Kidney epithelial cell (primary cell): ENCODE measurements around the gene SSH3. TPM values are rescaled to one million over a fixed set of nuclear protein-coding genes. Genes with fewer than 3 reads are reported as not detected.

Experiments
- DNase-seq: peaks from one replicate; pipeline ENCODE4 v3.0.0-alpha.2; 2010; ENCODE audit warnings: low read depth
- H3K27me3 ChIP-seq: 2 replicates; pipeline ENCODE4 v1.6.0; 2011; ENCODE audit warnings: low read length; ENCODE audit not compliant: control insufficient read depth, insufficient read depth
- H3K36me3 ChIP-seq: 2 replicates; pipeline ENCODE4 v1.5.1; 2011; ENCODE audit warnings: low read length; ENCODE audit not compliant: control insufficient read depth, insufficient read depth
- H3K4me3 ChIP-seq: 2 replicates; pipeline ENCODE4 v1.5.1; 2011; ENCODE audit warnings: low read depth, mild to moderate bottlenecking, control low read depth, low read length
- CTCF ChIP-seq: IDR thresholded peaks from 2 replicates; pipeline ENCODE4 v1.5.1; 2011; ENCODE audit warnings: mild to moderate bottlenecking, moderate library complexity, low read length, control low read depth, inconsistent platforms; ENCODE audit not compliant: insufficient read depth, poor library complexity, severe bottlenecking
- total RNA-seq: library from RNA; depleted of rRNA; stranded (reverse); fragments of >200 nt; gene quantifications from 2 replicates; pipeline ENCODE4 v1.2.3, GENCODE V29; 2015

Gene SSH3
- total RNA-seq, 1 donor from 2014 or later: 39.9 TPM

- Histone ChIP-seq H3K36me3 (peaks cover 3% of the 10 kb centered on the region), H3K27me3 (no peaks in the 10 kb centered on the region), H3K4me3 (peak overlapping the region; percentile 95)
- TF ChIP-seq CTCF: no peak
- no peak for DNase-seq
Measured at GRCh38 chr11:67302571-67303131, 679 bp upstream of the SSH3 start.

GRCh38 chr11:67303835-67304411, 593 bp downstream of the SSH3 start:
- no peak for TF ChIP-seq CTCF
- no peak for DNase-seq
- Histone ChIP-seq H3K27me3 (no peaks in the 10 kb centered on the region), H3K4me3 (peak overlapping the region; percentile 95), H3K36me3 (peaks cover 3% of the 10 kb centered on the region)

- Histone ChIP-seq H3K36me3 (peaks cover 1% of the 10 kb centered on the region), H3K4me3 (peak overlapping the region; percentile 95), H3K27me3 (no peaks in the 10 kb centered on the region)
- TF ChIP-seq CTCF: no peak
- no peak for DNase-seq
Measured at GRCh38 chr11:67304511-67305113, 1.3 kb downstream of the SSH3 start.

- H3K4me3 ChIP-seq: no peak overlapping the region
- DNase-seq: no peak
- TF ChIP-seq CTCF: no peak
- no peaks in the 10 kb centered on the region for H3K27me3 ChIP-seq
- no peaks in the 10 kb centered on the region for H3K36me3 ChIP-seq
Measured at GRCh38 chr11:67306769-67307544, 3.6 kb downstream of the SSH3 start.

GRCh38 chr11:67307545-67308001, 4.2 kb downstream of the SSH3 start:
- DNase-seq: no peak
- H3K27me3 ChIP-seq: no peaks in the 10 kb centered on the region
- H3K36me3 ChIP-seq: no peaks in the 10 kb centered on the region
- H3K4me3 ChIP-seq: no peak overlapping the region
- TF ChIP-seq CTCF: no peak
